Gastroesophageal sphincter (tissue), 2 donors: ENCODE measurements around the gene SYNGAP1.

Experiments used
- POLR2A ChIP-seq, 2 donors: fragments of 450-650 bp; IDR thresholded peaks; one replicate each; pipeline ENCODE4 v1.6.1; 2017; ENCODE audit warnings: antibody characterized with exemption in 2 of 2, mild to moderate bottlenecking in 2 of 2, moderate library complexity in 1 of 2
- POLR2AphosphoS5 ChIP-seq: sonication (generic); formaldehyde crosslinking; IDR thresholded peaks from one replicate; pipeline ENCODE4 v1.6.1; 2017; ENCODE audit warnings: antibody characterized with exemption

DNA sequence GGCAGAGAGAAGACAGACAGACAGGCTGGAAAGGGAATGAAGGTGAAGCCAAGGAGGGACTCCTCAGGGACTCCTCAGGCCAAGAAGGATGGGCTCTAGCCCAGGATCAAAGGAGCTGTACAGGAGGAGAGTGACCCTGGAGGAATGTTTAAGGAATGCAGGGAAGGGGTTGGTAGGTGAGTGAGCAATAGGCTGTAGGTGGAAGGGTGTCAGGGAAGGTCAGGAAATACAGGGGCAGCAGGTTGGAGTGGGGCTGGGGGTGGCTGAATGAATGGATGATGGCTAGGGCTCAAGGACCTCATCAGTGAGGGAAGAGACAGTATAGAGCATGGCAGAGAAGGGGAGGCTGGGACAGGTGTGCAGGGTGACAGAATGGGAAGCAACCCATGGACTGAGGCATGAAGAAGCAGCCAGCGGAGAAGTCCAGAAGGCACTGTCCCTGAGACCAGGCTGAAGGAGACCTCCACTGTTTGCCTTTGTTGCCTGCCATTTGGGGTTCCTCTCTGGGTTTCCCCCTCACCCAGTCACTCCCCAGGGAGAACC lies 13.2 kb downstream of the SYNGAP1 start:
- no peak for TF ChIP-seq POLR2AphosphoS5
- TF ChIP-seq POLR2A (IDR thresholded peaks at IDR 0.05), result no peak
